A549 (cell line): ENCODE measurements around the gene NCR2.

Source experiments
- BHLHE40 ChIP-seq: IDR thresholded peaks from 2 replicates; pipeline ENCODE4 v1.6.1; 2012; ENCODE audit warnings: low read depth, low read length, inconsistent platforms
- CTCF ChIP-seq: fragments of >200 bp; sonication (Bioruptor Twin); formaldehyde crosslinking; IDR thresholded peaks from 3 replicates; pipeline ENCODE4 v1.5.1; 2016
- ESRRA ChIP-seq: fragments of 150-350 bp; IDR thresholded peaks from 2 replicates; pipeline ENCODE4 v1.6.1; 2014; ENCODE audit warnings: mild to moderate bottlenecking, low read length, borderline replicate concordance
- POLR2A ChIP-seq: IDR thresholded peaks from 2 replicates; pipeline ENCODE4 v1.6.1; 2012; ENCODE audit warnings: mild to moderate bottlenecking, low read length

GRCh38 chr6:41332842-41333736 is 2.3 kb upstream of the NCR2 start:
- no peak for TF ChIP-seq CTCF
- no peak for TF ChIP-seq BHLHE40
- TF ChIP-seq ESRRA: no peak
- no peak for TF ChIP-seq POLR2A
